B cell (primary cell): ENCODE results near the gene ATAD3C.

Source experiments
- EZH2 ChIP-seq: IDR thresholded peaks from 2 replicates; pipeline ENCODE4 v1.6.1; 2012; ENCODE audit warnings: borderline replicate concordance, low read depth, mild to moderate bottlenecking, moderate library complexity, low read length; ENCODE audit not compliant: insufficient read depth, poor library complexity, severe bottlenecking
- TF ChIP-seq, protein P1 (sequence below): fragments of 200-600 bp; IDR thresholded peaks from one replicate; pipeline ENCODE4 v1.8.0; 2022; ENCODE audit warnings: antibody characterized with exemption, mild to moderate bottlenecking

DNA sequence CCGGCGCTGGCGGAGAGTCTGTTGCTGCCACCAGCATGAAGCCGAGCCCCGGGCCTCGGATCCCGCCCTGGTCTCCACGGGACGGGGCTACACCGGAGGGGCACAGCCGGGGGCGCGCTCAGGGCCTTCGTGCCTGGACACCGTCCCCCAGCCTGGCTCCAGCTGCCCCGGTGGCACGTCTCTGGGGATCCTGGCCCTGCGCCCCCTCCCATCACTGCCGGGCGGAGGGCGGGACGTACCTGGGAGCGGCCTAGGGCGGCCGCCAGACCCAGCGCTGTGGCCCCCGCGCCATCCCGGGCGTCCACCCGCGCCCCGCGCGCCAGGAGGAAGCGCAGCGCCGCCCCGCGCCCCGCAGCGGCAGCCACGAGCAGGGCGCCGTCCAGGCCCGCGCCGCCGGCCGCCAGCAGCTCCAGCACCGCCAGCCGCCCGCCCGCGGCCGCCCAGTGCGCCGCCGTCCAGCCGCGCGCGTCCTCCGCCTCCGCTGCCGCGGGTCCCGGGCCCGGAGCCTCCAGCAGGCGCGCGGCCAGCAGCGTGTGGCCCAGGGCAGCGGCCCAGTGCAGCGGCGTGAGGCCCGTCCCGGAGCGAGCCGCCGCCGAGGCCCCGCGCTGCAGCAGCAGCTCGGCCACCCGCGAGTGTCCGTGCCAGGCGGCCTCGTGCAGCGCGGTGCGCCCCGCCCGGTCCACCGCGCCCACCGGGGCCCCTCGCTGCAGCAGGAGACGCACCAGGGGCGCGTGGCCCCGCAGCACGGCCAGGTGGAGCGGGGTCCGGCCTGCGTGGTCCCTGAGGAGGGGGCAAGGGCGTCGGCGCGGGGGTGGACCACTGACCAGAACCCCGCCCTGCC, 29.5 kb upstream of the ATAD3C start:
- TF ChIP-seq, protein P1, sequence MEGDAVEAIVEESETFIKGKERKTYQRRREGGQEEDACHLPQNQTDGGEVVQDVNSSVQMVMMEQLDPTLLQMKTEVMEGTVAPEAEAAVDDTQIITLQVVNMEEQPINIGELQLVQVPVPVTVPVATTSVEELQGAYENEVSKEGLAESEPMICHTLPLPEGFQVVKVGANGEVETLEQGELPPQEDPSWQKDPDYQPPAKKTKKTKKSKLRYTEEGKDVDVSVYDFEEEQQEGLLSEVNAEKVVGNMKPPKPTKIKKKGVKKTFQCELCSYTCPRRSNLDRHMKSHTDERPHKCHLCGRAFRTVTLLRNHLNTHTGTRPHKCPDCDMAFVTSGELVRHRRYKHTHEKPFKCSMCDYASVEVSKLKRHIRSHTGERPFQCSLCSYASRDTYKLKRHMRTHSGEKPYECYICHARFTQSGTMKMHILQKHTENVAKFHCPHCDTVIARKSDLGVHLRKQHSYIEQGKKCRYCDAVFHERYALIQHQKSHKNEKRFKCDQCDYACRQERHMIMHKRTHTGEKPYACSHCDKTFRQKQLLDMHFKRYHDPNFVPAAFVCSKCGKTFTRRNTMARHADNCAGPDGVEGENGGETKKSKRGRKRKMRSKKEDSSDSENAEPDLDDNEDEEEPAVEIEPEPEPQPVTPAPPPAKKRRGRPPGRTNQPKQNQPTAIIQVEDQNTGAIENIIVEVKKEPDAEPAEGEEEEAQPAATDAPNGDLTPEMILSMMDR, result no peak
- TF ChIP-seq EZH2, result no peak
